GM21367 (cell line): Measurements from ENCODE around the gene UBE2L5.
A peak's percentile ranks its signal among the peaks of the same experiment; 100 is the strongest.

Source experiments
- ATAC-seq: cut with Tn5 transposase; IDR thresholded peaks from one replicate; pipeline ENCODE4 v1.9.1; 2021; ENCODE audit not compliant: unreplicated experiment

The UBE2L5 gene

DNA sequence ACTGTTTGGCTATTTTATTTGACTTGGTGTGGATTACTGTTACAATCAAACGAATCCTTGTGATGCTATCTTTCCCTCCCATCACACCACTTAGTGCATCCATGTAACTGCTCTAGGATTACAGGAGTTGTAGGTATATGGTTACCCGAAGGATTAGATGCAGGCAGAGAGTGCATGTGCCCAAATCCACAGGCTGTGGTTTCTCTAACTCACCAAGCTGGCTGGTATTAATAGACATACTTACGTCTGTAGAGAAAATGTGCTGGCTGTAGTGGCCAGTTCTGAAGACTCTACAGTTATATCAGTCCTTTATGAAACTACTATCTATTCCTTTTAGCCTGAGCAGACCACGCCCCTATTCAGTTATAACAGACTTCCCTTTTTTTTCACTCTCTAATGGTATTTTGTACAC is 44.6 kb downstream of the UBE2L5 start:
- no peak for ATAC-seq

DNA sequence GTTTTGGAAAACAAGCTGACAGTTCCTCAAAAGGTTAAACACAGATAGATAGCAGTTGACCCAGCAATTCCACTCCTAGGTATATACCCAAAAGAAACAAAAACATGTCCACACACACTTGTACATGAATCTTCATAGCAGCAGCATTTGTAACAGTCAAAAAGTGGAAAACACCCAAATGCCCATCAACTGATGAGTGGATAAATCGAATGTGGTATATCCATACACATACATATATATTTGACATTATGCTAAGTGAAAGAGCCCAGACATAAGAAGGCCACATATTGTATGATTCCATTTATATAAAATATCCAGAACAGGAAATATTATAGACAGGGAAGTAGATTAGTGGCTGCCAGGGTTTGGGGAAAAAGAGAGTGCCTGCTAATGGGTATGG is 51.4 kb downstream of the UBE2L5 start:
- no peak for ATAC-seq

DNA sequence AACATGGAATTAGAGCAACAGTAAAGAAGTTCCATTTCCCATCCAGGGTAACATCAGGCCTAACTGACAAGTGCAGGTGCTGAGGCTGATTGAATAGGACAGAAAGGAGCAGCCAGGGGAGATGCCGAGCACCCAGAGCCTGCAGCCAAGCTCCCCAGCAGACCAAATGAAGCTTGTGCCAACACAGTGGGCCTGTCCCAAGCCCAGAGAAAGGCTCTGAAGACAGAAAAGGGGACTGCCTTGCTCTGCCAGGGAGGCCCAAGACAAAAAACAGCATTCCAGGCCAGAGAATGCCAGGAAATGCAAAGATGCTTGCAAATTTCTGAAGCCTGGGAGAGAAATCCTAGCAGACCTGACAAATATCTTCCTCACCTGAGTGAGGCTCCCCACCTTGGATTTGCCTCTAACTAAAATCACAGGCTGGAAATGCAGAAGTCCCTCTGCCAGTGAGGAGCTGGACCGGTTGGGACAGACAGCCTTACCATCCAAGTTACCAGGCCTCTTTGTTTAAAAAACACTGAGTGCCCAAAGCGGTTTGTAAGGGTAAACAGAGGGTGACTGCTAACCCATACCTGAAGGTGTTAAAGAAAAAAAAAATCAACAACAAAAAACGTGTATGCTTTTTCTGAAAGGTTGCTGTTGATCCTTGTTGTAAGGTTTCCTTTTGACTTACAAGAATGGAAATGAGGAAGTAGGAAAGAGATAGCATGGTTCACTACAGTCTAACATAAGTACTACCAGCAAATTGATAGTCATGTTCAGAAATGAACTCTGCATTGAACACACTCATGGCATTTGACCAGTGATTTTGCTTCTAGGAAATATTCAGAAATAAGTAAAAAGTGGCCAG is 55.3 kb downstream of the UBE2L5 start:
- peak; percentile 84 for ATAC-seq
